PC-9 (cell line): ENCODE data around the gene INAFM2.

Source experiments
- EZH2 ChIP-seq: fragments of 200-600 bp; sonication (generic); IDR thresholded peaks from 2 replicates; pipeline ENCODE4 v1.8.0; 2017; ENCODE audit warnings: antibody characterized with exemption, low read depth
- TF ChIP-seq, protein P1 (sequence below): fragments of 200-600 bp; sonication (generic); conservative IDR thresholded peaks from 2 replicates; pipeline ENCODE4 v1.6.1; 2017; ENCODE audit warnings: mixed run types, antibody characterized with exemption, mild to moderate bottlenecking, moderate library complexity

DNA sequence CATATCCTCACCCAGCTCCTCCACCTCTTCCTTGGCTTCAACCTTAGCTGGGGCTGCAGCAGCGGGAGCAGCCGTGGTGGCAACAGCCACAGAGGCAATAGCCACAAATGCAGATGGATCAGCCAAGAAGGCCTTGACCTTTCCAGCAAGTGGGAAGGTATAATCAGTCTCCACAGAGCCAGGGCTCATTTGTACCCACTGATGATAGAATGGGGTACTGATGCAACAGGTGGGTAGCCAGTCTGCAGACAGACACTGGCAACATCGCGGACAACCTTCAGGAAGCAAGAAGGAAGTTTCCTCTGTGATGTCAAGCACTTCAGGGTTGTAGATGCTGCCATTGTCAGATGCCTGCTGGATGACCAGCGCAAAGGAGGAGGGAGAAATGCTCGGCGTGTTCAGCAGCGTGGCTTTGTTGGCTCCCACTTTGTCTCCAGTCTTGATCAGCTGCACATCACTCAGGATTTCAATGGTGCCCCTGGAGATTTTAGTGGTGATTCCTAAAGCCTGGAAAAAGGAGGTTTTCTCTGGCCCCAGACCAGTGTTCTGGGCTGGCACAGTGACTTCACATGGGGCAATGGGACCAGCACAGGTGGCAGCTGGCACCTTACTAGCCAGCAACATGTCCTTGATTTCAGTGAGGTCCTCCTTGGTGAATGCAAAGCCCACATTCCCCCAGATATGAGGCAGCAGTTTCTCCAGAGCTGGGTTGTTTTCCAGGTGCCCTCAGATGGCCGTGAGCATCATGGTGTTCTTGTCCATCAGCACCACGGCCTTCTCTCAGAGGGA lies 10.9 kb upstream of the INAFM2 start:
- TF ChIP-seq, protein P1, sequence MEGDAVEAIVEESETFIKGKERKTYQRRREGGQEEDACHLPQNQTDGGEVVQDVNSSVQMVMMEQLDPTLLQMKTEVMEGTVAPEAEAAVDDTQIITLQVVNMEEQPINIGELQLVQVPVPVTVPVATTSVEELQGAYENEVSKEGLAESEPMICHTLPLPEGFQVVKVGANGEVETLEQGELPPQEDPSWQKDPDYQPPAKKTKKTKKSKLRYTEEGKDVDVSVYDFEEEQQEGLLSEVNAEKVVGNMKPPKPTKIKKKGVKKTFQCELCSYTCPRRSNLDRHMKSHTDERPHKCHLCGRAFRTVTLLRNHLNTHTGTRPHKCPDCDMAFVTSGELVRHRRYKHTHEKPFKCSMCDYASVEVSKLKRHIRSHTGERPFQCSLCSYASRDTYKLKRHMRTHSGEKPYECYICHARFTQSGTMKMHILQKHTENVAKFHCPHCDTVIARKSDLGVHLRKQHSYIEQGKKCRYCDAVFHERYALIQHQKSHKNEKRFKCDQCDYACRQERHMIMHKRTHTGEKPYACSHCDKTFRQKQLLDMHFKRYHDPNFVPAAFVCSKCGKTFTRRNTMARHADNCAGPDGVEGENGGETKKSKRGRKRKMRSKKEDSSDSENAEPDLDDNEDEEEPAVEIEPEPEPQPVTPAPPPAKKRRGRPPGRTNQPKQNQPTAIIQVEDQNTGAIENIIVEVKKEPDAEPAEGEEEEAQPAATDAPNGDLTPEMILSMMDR = no peak
- no peak for TF ChIP-seq EZH2
